Endothelial cell of umbilical vein (primary cell): Measurements from ENCODE around the gene SLC22A9. TPM values are rescaled to one million over a fixed set of nuclear protein-coding genes. Genes with fewer than 3 reads are reported as not detected.

ENCODE experiments used
- BruUV-seq: library from RNA; stranded (reverse); fragments of 400-500 nt; replicated peaks from 2 replicates; lab custom pipeline; 2021; lab: Mats Ljungman, UMichigan
- CTCF ChIA-PET: fragments of 300-600, 350-600 bp; sonication (Branson Sonifier 250); formaldehyde crosslinking; loops from one replicate; lab custom pipeline; 2021; ENCODE audit warnings: antibody characterized with exemption, inconsistent platforms; lab: Charles Lee
- POLR2A ChIA-PET: fragments of 300-600, 350-600 bp; sonication (Branson Sonifier 250); formaldehyde crosslinking; loops from one replicate; lab custom pipeline; 2021; ENCODE audit warnings: antibody characterized with exemption, inconsistent platforms; lab: Charles Lee
- DNase-seq: peaks from one replicate; pipeline ENCODE4 v3.0.0-alpha.2; 2011; ENCODE audit warnings: low read depth, low spot score
- FAIRE-seq: peaks from 2 replicates; lab custom pipeline; 2011; peaks lifted over from hg19 to GRCh38; lab: Jason Lieb, UNC
- H2AFZ ChIP-seq: 2 replicates; pipeline ENCODE4 v1.6.0; 2012; ENCODE audit warnings: low read depth, low read length, control low read depth, inconsistent platforms
- H3K27ac ChIP-seq: 2 replicates; pipeline ENCODE4 v1.5.1; 2011; ENCODE audit warnings: low read depth, mild to moderate bottlenecking, control low read depth, low read length, moderate library complexity; ENCODE audit not compliant: insufficient read depth
- H3K27me3 ChIP-seq, 2 experiments: 2 replicates each; pipeline versions ENCODE4 v1.6.0 to v1.6.1; 2011; ENCODE audit warnings: low read length in 2 of 2, mixed read lengths in 1 of 2; ENCODE audit not compliant: control insufficient read depth in 2 of 2, insufficient read depth in 2 of 2
- H3K36me3 ChIP-seq, 2 experiments: 2 replicates in 1 of 2; 3 replicates in 1 of 2; pipeline ENCODE4 v1.5.1; 2011; ENCODE audit warnings: low read length in 2 of 2, mild to moderate bottlenecking in 1 of 2, moderate library complexity in 1 of 2; ENCODE audit not compliant: control insufficient read depth in 2 of 2, insufficient read depth in 2 of 2; ENCODE audit errors: extremely low read depth in 1 of 2
- H3K4me1 ChIP-seq: 3 replicates; pipeline ENCODE4 v1.5.1; 2011; ENCODE audit warnings: mild to moderate bottlenecking, low read length; ENCODE audit not compliant: control insufficient read depth, insufficient read depth; ENCODE audit errors: extremely low read depth
- H3K4me2 ChIP-seq: 2 replicates; pipeline ENCODE4 v1.6.1; 2011; ENCODE audit warnings: low read length, control low read depth, mixed read lengths; ENCODE audit not compliant: insufficient read depth
- H3K4me3 ChIP-seq, 3 experiments: fragments of 200-600 bp in 1 of 3; sonication (generic), shearing (Covaris generic) in 1 of 3; replicated peaks in 1 of 3; 2 replicates each; pipeline ENCODE4 v1.5.1; 2011 to 2016; ENCODE audit warnings: control low read depth in 3 of 3, low read length in 3 of 3, mild to moderate bottlenecking in 2 of 3, inconsistent platforms in 1 of 3, low read depth in 1 of 3, moderate library complexity in 1 of 3; ENCODE audit not compliant: insufficient read depth in 1 of 3
- H3K79me2 ChIP-seq: 2 replicates; pipeline ENCODE4 v1.6.0; 2012; ENCODE audit warnings: low read length, inconsistent platforms; ENCODE audit not compliant: control insufficient read depth, insufficient read depth
- H3K9ac ChIP-seq: replicated peaks from 2 replicates; pipeline ENCODE3; 2011; ENCODE audit warnings: low read length, control low read depth; ENCODE audit not compliant: insufficient read depth; ENCODE audit errors: extremely low read depth
- H3K9me1 ChIP-seq: replicated peaks from 3 replicates; pipeline ENCODE4 v1.6.0; 2011; ENCODE audit warnings: mild to moderate bottlenecking, low read length; ENCODE audit not compliant: control insufficient read depth, insufficient read depth; ENCODE audit errors: extremely low read depth
- H3K9me3 ChIP-seq: replicated peaks from 2 replicates; pipeline ENCODE4 v1.5.1; 2012; ENCODE audit warnings: low read length, inconsistent platforms; ENCODE audit not compliant: control insufficient read depth, insufficient read depth
- H4K20me1 ChIP-seq: replicated peaks from 2 replicates; pipeline ENCODE3; 2011; ENCODE audit warnings: mild to moderate bottlenecking, low read length; ENCODE audit not compliant: control insufficient read depth, insufficient read depth; ENCODE audit errors: extremely low read depth
- CTCF ChIP-seq, 2 donors: IDR thresholded peaks; 1 replicate in 1 of 2; 2 replicates in 1 of 2; pipeline ENCODE4 v1.5.1; 2011; ENCODE audit warnings: low read length in 2 of 2, mild to moderate bottlenecking in 2 of 2, moderate library complexity in 2 of 2, control low read depth in 1 of 2, inconsistent platforms in 1 of 2, low read depth in 1 of 2; ENCODE audit not compliant: insufficient read depth in 1 of 2; ENCODE audit errors: extremely low read depth in 1 of 2
- EZH2 ChIP-seq: IDR thresholded peaks from 2 replicates; pipeline ENCODE4 v1.6.1; 2012; ENCODE audit warnings: borderline replicate concordance, low read depth, mild to moderate bottlenecking, moderate library complexity, low read length, inconsistent platforms; ENCODE audit not compliant: severe bottlenecking
- FOS ChIP-seq: IDR thresholded peaks from 2 replicates; pipeline ENCODE4 v1.6.1; 2011; ENCODE audit warnings: mild to moderate bottlenecking, low read length, moderate library complexity, borderline replicate concordance; ENCODE audit not compliant: insufficient read depth
- GATA2 ChIP-seq: IDR thresholded peaks from 2 replicates; pipeline ENCODE4 v1.7.0; 2011; ENCODE audit warnings: low read depth, mild to moderate bottlenecking, moderate library complexity, mixed read lengths, low read length; ENCODE audit not compliant: insufficient read length, insufficient read depth
- JUN ChIP-seq: IDR thresholded peaks from 2 replicates; pipeline ENCODE4 v1.6.1; 2011; ENCODE audit warnings: borderline replicate concordance, low read depth; ENCODE audit not compliant: insufficient read length, insufficient read depth
- MYC ChIP-seq: IDR thresholded peaks from one replicate; pipeline ENCODE4 v1.6.1; 2011; ENCODE audit warnings: mild to moderate bottlenecking, low read depth, low read length
- POLR2A ChIP-seq: IDR thresholded peaks from 2 replicates; pipeline ENCODE4 v1.6.1; 2012; ENCODE audit warnings: low read depth, mild to moderate bottlenecking, control low read depth, low read length
- POLR2AphosphoS5 ChIP-seq: IDR thresholded peaks from 2 replicates; pipeline ENCODE4 v1.6.1; 2012; ENCODE audit warnings: low read depth, mild to moderate bottlenecking, control low read depth, low read length, moderate library complexity; ENCODE audit not compliant: insufficient read depth
- dilution Hi-C: fragments of 300-500 bp; cut with MboI; formaldehyde crosslinking; loops from one replicate; pipeline ENCODE4 v1.15.0; 2019; ENCODE audit warnings: low sequenced_read_pairs; ENCODE audit not compliant: extremely low pct_ligation_motif_present
- intact Hi-C: fragments of 100-400 bp; cut with micrococcal nuclease; formaldehyde crosslinking; loops from one replicate; pipeline ENCODE4 v1.10.0; 2022
- polyA plus RNA-seq, 4 experiments: library from polyadenylated mRNA; depleted of rRNA in 3 of 4; stranded (reverse) in 3 of 4; unstranded in 1 of 4; fragments of >200 nt; gene quantifications; 2 replicates each; pipeline versions ENCODE4 v1.2.1 to v1.2.3, GENCODE V29; 2011 to 2012; ENCODE audit warnings: missing spikeins in 1 of 4
- total RNA-seq: library from RNA; stranded (reverse); gene quantifications from 2 replicates; pipeline ENCODE4 v1.2.3, GENCODE V29; 2021
- TF ChIP-seq, protein P1 (sequence below): IDR thresholded peaks from 2 replicates; pipeline ENCODE4 v1.6.1; 2011; ENCODE audit not compliant: insufficient read depth, insufficient read length

Gene SLC22A9
- total and polyA plus RNA-seq, 2 donors (not counting 3 experiments of a cell fraction or from before 2014, with no cell fraction given), result not detected

DNA sequence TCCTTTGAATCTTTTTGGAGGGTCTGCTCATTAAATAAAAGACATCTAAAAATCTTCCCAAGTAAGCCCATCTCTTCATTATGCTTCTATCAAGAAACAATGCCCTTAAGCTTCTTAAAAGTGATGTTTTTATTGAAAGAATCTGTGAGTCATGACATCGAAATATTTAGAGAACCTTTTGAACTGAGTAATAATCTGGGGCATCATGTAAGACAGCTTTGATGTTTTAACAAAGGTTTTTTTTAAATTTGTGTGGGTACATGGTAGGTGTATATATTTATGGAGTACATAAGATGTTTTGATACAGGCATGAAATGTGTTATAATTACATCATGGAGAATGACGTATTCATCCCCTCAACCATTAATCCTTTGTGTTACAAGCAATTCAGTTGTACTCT, 74.6 kb downstream of the SLC22A9 start:
- dilution Hi-C loops (no loop called here), intact Hi-C loops (no loop called here)
- Histone ChIP-seq H3K4me3 (no peak overlapping the region), H3K9ac (no peak overlapping the region), H3K27ac (no peak overlapping the region), H3K4me1 (no peaks in the 10 kb centered on the region), H3K9me3 (no peaks in the 10 kb centered on the region), H3K9me1 (no peaks in the 10 kb centered on the region), H3K27me3 (peaks cover 4 to 5% of the 10 kb centered on the region in 2 experiments), H2AFZ (no peak overlapping the region), H3K36me3 (no peaks in the 10 kb centered on the region), H3K4me2 (no peak overlapping the region), H3K79me2 (no peaks in the 10 kb centered on the region), H4K20me1 (no peaks in the 10 kb centered on the region)
- no peak for FAIRE-seq
- POLR2A ChIA-PET, result no interaction called here
- BruUV-seq, result no TSS peak
- no peak for DNase-seq
- no peak for TF ChIP-seq FOS
- no peak for TF ChIP-seq CTCF (IDR thresholded peaks at IDR 0.05; ENCODE audit: extremely low read depth in 1 of 2, insufficient read depth in 1 of 2, low read depth in 1 of 2, low read length in 2 of 2)
- TF ChIP-seq POLR2A, result no peak
- TF ChIP-seq POLR2AphosphoS5, result no peak
- TF ChIP-seq EZH2, result no peak
- TF ChIP-seq, protein P1, sequence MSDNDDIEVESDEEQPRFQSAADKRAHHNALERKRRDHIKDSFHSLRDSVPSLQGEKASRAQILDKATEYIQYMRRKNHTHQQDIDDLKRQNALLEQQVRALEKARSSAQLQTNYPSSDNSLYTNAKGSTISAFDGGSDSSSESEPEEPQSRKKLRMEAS, result no peak
- no peak for TF ChIP-seq JUN
- no peak for TF ChIP-seq GATA2
- no peak for TF ChIP-seq MYC
- CTCF ChIA-PET, result no interaction called here
